ENCODE results near the gene RBM6.

DNA sequence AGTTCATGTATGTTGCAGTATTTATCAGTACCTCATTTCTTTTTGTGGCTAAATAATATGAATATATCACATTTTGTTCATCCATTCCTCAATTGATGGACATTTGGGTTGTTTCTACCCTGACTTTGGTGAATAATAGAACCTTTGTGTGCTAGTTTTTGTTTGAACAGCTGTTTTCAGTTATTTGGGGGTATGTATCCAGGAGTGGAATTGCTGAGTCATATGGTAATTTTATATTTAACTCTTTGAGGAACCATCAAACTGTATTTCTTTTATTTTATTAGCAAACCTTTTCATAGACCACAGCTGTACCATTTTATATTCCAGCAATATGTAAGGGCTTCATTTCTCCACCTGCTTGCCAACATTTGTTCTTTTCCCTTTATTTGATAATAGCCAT lies 110.4 kb downstream of the RBM6 start:
- TF ChIP-seq, protein P1, sequence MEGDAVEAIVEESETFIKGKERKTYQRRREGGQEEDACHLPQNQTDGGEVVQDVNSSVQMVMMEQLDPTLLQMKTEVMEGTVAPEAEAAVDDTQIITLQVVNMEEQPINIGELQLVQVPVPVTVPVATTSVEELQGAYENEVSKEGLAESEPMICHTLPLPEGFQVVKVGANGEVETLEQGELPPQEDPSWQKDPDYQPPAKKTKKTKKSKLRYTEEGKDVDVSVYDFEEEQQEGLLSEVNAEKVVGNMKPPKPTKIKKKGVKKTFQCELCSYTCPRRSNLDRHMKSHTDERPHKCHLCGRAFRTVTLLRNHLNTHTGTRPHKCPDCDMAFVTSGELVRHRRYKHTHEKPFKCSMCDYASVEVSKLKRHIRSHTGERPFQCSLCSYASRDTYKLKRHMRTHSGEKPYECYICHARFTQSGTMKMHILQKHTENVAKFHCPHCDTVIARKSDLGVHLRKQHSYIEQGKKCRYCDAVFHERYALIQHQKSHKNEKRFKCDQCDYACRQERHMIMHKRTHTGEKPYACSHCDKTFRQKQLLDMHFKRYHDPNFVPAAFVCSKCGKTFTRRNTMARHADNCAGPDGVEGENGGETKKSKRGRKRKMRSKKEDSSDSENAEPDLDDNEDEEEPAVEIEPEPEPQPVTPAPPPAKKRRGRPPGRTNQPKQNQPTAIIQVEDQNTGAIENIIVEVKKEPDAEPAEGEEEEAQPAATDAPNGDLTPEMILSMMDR (IDR thresholded peaks at IDR 0.05): no peak
- TF ChIP-seq POLR2A (IDR thresholded peaks at IDR 0.05): no peak

All from vagina (tissue), 2 donors.